ENCODE results near the gene ZNF460.

Gene ZNF460

DNA sequence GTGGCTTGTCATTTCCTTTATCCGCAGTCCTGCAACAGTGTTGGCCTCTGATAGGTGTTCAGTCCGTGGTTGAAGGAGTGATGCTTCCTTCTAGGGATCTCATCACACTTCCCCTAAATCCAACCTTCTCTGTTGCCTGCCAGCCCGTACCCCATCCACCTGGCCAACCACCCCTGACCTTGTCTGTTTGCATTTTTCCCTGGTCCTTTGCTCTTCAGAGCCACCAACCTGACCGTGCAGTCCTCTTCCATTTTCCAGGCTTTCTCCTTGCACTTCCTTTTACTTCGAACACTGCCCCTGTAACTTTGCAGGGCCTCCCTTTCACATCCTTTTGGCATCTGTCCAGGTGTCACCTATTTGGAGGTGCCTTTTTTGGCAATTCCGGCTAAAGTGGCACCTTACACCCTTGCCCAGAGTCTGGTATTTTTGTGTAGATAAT, 696 bp downstream of the ZNF460 start:
- peak; percentile 33 to 50 (median 35) for DNase-seq

DNA sequence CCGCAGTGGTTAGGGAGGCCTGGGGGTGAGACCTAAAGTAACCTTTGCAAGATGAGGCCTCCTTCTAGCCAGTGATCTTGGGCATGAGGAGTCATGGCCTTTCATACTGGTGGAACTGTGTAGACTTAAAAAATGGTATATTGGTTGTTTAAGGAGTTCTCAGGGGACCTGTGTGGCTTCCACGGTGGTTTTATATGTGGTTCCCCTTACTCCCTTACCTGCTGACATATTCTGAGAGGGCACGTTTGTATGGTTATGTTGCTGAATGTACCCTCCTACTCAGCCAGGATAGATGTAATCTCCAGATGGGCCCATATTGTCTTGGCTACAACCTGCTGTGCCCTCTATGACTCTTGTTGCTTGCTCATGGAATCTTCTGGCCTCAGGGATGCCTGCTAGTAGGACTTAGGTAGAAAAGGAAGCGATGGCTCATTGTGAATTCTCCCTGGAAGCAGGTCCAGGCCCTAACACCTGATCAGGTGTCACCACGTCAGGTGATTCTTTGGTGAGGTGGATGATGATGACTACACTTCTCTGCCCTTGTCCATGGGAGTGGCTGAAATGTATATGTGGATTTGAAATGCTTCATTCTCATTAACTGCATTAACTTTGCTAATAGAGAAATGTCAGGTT, 1.8 kb downstream of the ZNF460 start:
- no peak for DNase-seq

DNA sequence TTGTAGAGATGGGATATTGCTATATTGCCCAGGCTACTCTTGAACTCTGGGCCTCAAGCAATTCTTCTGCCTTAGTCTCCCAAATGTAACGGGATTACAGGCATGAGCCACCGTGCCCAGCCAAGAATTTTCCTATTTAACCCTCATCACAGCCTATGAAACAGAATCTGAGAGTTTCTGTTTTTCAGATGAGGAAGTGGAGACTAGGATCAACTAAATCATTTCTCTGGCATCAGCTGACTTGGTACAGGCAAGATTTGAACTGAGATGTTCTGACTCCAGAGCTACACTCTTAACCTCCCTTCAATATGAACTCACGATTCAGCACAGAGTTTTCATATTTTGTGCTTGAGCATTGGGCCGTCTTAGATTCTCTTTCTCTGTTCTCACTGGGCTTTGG, 8.1 kb downstream of the ZNF460 start:
- DNase-seq = peak in 1 of 4 experiments; percentile 8

DNA sequence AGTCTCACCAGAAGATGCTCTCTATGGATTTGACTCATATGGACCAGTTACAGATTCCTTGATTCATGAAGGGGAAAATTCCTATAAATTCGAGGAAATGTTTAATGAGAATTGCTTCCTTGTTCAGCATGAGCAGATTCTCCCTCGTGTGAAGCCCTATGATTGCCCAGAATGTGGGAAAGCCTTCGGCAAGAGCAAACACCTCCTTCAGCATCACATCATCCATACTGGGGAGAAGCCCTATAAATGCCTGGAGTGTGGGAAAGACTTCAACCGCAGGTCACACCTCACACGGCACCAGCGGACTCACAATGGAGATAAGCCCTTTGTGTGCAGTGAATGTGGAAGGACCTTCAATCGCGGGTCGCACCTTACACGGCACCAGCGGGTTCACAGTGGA, 10.7 kb downstream of the ZNF460 start:
- DNase-seq = no peak

DNA sequence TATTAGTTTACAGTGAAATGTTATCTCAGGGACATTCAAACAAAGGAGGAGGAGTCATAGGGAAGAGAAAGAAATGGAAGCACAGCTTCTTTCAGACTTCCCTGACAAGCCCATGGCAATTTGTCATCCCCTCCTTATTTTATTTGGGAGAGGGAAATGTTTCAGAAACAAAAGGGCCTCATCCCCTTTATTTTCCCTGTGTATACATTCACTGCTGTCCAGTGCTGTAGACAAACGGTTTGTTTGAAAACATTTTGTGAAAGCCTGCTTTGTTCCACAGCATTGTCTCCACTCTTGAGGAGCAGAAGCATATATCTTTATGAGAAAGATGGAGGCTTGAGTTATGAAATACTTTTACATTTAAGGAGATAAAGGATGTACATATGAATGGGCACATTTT, 12.3 kb downstream of the ZNF460 start:
- DNase-seq = no peak

DNA sequence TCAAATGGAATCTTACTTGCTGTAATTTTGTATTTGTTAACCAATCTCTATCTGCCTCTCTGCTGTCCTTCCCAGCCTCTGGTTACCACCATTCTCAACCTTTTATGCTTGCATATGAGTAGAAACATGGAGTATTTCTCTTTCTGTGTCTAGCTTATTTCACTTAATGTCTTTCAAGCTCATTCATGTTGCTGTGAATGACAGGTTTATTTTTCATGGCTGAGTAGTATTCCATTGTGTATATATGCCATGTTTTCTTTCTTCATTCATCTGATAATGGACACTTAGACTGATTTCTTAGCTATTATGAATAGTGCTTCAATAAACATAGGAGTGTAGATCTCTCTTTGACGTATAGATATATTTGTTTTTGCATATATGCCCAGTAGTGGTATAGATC, 13.4 kb downstream of the ZNF460 start:
- DNase-seq = no peak

DNA sequence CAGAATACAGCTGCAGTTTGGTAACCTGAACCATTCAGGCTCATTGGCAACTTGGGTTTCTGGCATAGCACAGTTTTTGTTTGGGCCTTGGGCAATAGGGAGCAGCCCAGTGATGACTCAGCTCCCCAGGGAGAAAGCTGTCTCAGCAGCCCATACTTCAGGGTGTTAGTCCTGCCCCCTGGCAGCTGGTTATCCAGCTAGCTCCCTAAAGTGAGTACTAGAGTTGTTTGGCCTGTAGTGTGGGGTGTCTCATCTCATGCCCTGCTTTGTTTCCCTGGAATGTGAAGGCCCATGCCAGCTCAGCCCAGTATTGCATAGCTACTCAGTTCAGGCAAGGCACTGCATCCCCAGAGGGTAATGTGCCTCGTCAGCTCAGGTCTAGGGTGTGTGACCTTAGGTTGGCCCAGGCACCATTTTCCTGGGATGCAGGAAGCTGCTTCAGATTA, 21.8 kb downstream of the ZNF460 start:
- DNase-seq = peak in 3 of 4 experiments; percentile 20 to 25 (median 22)

DNA sequence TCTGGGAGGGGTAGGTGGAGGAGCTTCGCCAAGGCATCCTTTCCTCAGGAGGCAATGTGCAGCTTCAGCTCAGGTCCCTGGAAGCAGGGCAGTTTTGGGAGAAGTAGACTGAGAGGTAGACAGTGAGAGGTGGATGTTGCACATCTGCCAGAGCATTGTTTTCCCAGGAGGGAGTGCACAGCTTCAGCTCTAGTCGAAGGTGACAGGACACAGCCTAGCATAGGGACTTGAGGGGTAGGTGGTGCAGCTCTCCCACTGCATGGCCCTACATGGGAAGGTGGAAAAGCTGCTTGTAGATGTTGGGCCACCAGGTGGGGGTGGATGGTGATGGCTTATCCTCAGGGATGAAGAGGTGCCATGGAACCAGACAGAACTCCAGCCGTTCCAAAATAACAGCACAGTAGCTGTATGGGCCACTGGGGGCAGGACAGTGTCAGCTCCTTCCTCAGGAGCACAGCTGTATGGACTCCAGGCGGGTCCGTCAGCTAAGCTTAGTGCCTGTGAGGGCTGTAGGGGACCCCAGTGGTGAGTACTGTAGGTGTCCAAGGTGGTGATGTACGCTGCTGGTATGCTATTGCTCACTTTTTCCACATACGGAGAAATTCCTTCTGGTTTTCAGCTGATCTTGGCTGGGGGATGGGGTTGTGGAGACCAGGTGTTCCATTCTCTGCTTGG, 22.6 kb downstream of the ZNF460 start:
- DNase-seq = no peak

DNA sequence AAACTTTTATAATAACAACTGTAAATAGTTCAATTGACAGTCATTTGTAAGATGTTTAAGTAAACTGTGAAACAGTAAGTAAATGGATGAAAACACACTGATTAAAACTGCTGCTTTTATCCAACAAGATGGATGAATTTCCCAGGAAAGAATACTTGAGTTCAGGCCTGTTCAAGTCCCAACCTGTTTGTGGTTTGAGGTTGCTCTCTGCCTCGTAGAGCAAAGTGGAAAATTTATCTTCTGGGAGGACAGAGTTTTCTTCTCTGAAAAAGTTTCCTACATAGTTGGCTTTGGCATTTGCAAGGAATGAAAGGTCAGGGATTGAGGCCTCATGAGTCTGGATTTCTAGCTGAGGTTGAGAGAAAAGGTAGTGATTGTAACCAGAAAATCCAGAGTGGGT, 24.8 kb downstream of the ZNF460 start:
- DNase-seq = no peak

DNA sequence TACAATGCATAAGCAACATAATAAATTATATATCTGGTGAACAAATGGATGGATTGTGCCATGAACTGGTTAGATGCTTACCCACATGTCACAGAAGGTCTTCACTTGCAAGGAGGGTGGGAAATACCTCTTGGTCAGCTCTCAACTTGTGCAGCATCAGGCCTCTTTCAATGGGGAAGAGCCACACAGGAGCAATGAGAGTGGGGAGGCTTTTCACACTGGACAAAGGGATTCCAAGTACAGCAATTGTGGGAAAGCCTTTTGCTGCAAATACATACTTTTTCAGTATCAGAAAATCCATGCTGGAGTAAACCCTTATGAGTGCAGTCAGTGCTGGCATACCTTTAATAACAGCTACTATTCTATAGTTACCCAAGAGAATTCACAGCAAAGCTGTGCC, 28.2 kb downstream of the ZNF460 start:
- DNase-seq = no peak

DNA sequence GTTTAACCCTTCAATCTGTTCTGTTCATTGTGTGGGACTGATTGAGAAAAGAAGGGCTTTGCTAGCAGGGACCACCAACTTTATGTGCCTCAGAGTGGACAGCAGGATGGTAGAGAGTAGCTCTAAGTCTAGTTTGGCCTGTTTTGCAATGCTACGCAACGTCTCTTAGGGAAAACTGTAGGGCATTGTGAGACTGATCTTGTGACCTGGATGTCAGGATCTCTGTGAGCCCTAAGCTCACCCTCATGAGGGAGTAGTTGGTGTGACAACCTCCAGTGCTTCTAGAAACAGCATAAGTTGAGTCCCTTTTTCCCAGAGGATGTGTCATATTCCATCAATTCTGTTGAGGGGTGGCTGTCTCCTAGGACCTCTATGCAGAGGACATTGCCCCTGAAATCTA, 30.5 kb downstream of the ZNF460 start:
- DNase-seq = no peak

DNA sequence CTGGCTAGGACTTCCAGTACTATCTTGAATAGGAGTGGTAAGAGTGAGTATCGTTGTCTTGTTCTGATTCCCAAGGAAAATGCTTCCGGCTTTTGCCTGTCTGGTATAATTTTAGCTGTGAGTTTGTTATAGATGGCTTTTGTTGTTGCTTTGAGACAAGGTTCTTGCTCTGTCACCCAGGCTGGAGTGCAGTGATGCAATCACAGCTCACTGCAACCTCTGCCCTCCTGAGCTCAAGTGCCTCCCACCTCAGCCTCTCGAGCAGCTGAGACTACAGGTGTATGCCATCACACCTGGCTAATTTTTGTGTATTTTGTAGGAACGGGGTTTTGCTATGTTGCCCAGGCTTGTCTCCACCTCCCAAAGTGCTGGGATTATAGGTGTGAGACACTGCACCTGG, 33.9 kb downstream of the ZNF460 start:
- no peak for DNase-seq

DNA sequence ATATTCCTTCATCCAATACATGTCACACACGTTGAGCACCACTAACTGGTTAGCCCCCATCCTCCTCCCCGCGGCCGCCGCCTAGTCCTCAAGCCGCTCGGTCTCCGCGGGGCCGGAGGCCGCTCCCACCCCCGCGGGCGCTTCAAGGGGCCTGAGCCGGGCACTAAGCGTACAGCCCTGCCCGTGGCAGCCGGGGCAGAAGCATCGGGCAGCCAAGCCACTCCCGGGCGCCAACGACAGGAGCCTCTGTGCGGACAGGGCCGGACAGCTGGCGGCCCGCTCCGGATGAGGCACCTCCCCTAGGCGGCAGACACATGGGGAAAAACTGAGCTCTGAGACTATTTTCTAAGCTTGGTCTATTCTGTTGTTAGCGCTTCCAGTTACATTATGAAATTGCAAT, 37.2 kb downstream of the ZNF460 start:
- no peak for DNase-seq

DNA sequence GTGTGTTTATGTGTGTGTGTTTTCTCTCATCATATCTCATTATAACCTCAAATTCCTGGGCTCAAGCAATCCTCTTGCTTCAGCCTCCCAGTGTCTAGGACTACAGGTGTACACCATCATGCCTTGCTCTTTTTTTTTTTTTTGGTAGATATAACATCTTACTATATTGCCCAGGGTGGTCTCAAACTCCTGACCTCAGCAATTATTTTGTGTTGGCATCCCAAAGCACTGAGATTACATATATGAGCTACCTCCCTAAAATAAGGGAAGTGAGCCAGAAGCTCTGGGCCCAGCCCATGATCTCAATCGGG, 39.5 kb downstream of the ZNF460 start:
- DNase-seq = no peak

DNA sequence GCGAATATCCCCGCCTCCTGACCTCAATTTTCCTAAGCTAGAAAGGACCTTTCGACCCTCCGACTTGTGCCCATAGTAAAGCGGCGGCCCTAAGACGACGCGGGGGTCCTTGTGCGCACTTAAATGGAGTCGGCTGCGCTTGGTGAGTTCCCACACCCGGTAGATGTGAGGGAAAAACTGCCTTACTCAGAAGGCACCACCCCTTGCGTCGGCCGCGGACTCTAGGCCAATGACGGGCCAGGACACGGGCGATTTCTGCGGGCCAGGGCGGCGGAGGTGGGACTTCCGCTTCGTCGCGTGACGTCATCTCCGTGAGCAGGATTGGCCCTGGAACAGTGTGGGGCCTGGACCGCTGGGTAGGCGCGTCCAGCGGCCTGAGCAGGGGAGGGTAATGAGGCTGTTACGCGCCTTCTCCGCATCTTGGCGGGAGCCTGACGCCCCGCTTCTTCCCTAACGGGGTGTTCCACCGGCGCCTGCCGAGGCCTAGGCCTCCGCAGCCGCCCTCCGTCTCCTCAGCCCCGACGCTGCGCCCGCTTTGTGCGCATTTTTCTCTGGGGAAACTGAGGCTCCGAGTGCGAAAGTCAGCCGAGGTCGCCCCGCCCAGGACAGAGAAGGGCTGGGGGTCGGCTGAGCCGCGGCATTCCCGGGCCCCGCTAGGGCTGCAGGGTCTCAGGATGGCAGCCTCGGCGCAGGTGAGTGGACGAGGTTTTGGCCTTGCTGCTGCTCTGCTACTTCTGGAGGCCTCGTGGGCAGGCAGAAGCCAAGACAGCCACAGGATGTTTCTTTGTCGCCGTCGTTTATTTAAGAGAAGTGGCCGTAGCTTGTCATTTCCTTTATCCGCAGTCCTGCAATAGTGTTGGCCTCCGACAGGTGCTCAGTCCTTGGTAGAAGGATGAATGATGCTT, 40.1 kb downstream of the ZNF460 start, which contains the start of gene ZNF543:
ZNF543 (plus strand) TSS at position 293 of the 905 bp plus-strand sequence; CDS start at position 675, 382 bp downstream.
- peak; percentile 97 to 99 (median 98) for DNase-seq

DNA sequence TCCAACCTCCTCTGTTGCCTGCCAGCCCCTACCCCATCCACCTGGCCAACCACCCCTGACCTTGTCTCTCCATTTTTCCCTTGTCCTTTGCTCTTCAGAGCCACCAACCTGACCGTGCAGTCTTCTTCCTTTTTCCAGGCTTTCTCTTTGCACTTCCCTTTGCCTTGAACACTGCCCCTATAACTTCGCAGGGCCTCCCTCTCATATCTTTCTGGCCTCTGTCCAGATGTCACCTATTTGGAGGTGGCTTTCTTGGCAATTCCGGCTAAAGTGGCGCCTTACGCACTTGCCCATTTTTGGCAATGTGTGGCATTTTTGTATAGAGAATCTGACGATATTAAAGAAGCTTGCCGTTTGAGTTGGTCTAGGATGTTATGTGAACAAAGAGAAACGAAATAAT, 40.8 kb downstream of the ZNF460 start:
- peak in 1 of 4 experiments; percentile 4 for DNase-seq

DNA sequence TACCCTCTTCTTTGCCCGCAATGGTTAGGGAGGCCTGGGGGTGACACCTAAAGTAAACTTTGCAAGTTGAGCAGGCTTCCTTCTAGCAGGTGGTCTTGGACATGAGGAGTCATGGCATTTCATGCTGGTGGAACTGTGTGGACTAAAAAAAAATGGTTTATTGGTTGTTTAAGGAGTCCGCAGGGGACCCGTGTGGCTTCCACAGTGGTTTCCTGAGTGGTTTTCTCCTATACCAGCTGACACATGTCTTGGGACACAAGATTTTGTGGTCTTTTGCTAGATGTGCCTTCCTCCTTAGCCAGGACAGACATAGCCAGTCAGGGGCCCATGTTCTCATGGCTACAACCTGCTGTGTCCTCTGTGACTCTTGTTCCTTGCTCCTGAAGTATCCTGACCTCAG, 41.5 kb downstream of the ZNF460 start:
- DNase-seq = no peak

DNA sequence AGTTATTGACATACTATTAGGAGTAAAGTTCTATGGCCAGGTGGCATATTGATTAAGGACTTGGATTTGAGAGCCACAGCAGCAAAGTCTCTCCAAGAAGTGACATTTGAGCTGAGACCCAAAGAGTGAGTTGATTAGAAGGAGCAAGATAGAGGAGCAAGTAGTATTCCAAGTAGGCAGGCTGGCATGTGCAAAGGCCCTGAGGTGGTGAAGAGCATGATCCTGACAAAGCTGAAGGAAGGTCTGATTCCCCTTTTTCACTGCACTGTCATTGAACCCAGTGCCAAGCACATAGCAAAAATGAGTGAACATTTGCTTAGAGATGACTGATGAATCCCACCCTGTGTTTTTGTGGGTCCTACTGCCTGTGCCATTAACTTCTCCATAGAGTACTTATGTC, 44.7 kb downstream of the ZNF460 start:
- DNase-seq = no peak

DNA sequence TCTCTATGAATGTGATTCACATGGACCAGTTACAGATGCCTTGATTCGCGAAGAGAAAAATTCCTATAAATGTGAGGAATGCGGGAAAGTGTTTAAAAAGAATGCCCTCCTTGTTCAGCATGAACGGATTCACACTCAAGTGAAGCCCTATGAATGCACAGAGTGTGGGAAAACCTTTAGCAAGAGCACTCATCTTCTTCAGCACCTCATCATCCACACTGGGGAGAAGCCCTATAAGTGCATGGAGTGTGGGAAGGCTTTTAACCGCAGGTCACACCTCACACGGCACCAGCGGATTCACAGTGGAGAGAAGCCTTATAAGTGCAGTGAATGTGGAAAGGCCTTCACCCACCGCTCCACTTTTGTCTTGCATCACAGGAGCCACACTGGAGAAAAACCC, 47.7 kb downstream of the ZNF460 start:
- DNase-seq = no peak

DNA sequence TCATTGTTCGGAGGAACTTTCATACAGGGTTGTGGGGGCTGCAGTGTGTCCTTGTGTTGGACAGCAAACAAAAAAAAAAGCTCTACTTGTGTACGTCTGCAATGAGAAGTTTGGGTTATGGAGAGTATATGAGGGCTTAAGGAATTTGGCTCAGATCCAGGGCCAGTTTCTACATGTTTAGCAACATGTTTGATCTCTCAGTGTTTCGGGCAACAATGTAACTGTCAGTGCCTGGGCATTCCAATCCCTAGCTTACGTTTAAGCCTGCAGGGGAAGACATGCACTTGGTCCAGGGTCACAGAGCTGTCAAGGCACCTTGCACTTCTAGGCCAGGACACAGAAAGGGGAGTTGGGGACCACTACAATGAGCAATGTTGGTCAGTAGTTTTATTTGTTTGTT, 53.9 kb downstream of the ZNF460 start:
- no peak for DNase-seq

DNA sequence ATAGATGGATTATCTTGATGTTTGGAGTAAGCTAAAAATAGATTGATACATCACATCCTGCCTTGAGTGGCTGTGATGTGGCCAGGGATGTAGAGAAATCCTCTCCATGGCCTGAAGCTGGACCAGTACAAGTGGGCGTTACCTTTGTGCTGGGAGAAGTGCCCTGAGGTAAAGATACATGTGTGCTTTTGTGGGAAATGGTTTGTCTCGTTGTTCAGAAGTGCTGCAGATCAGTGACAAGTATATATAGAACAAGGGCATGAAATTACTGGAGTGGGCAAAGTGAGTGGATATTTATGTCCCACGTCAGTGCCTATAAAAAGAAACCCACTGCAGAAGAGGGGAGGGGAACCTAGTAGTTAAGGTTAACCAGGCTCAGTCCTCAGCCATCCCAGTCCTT, 58.6 kb downstream of the ZNF460 start:
- DNase-seq = no peak

DNA sequence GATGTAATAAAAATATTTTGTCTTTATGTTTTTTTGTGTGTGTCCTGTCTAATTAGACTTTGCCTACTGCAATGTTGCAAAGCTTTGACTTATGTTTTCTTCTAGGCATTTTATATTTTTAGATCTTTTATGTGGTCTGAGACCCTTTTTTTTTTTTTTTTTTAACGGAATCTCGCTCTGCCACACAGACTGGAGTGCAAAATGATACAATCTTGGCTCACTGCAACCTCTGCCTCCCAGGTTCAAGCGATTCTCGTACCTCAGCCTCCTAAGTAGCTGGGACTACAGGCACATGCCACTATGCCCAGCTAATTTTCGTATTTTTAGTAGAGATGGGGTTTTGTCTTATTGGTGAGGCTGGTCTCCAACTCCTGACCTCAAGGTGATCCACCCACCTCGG, 62.3 kb downstream of the ZNF460 start:
- DNase-seq = no peak
